Parathyroid adenoma (tissue), 2 donors: ENCODE measurements around the gene PKP1.

Experiments
- H2AFZ ChIP-seq: fragments of 300-600 bp; sonication (generic); one replicate; pipeline ENCODE4 v1.7.0; 2017; ENCODE audit warnings: antibody characterized with exemption, mild to moderate bottlenecking
- H3K27ac ChIP-seq: fragments of 300-600 bp; sonication (generic); one replicate; pipeline ENCODE4 v1.7.0; 2017
- H3K27me3 ChIP-seq: fragments of 300-600 bp; sonication (generic); one replicate; pipeline ENCODE4 v1.7.0; 2017; ENCODE audit warnings: low read length; ENCODE audit not compliant: control insufficient read depth, insufficient read depth
- H3K36me3 ChIP-seq: fragments of 300-600 bp; sonication (generic); one replicate; pipeline ENCODE4 v1.7.0; 2017; ENCODE audit warnings: low read length; ENCODE audit not compliant: control insufficient read depth, insufficient read depth
- H3K4me1 ChIP-seq: fragments of 300-600 bp; sonication (generic); one replicate; pipeline ENCODE4 v1.7.0; 2017; ENCODE audit warnings: control low read depth
- H3K4me2 ChIP-seq: fragments of 300-600 bp; sonication (generic); one replicate; pipeline ENCODE4 v1.7.0; 2017; ENCODE audit warnings: low read length
- H3K4me3 ChIP-seq: fragments of 300-600 bp; sonication (generic); one replicate; pipeline ENCODE4 v1.7.0; 2017; ENCODE audit warnings: low read depth, low read length
- H3K79me2 ChIP-seq: fragments of 300-600 bp; sonication (generic); one replicate; pipeline ENCODE4 v1.7.0; 2017; ENCODE audit warnings: control low read depth
- H3K9ac ChIP-seq: fragments of 300-600 bp; sonication (generic); one replicate; pipeline ENCODE4 v1.7.0; 2017; ENCODE audit warnings: mild to moderate bottlenecking
- H3K9me3 ChIP-seq: fragments of 300-600 bp; sonication (generic); one replicate; pipeline ENCODE4 v1.7.0; 2017; ENCODE audit warnings: low read length; ENCODE audit not compliant: control insufficient read depth
- CTCF ChIP-seq: fragments of 300-600 bp; sonication (generic); IDR thresholded peaks from one replicate; pipeline ENCODE4 v1.7.0; 2017; ENCODE audit warnings: antibody characterized with exemption, mild to moderate bottlenecking
- donor health status: primary hyperparathyroidism.

The PKP1 gene

GRCh38 chr1:201329801-201330200, 46.5 kb downstream of the PKP1 start:
- Histone ChIP-seq H3K36me3 (no peaks in the 10 kb centered on the region), H3K27ac (no peak overlapping the region), H3K79me2 (no peaks in the 10 kb centered on the region), H3K27me3 (no peaks in the 10 kb centered on the region), H3K4me3 (no peak overlapping the region), H2AFZ (no peak overlapping the region), H3K9me3 (no peaks in the 10 kb centered on the region), H3K9ac (no peak overlapping the region), H3K4me2 (no peak overlapping the region), H3K4me1 (no peaks in the 10 kb centered on the region)
- no peak for TF ChIP-seq CTCF

- no peak overlapping the region for H3K27ac ChIP-seq
- H3K4me3 ChIP-seq = no peak overlapping the region
- no peak overlapping the region for H3K4me2 ChIP-seq
- H3K79me2 ChIP-seq = no peaks in the 10 kb centered on the region
- no peak for TF ChIP-seq CTCF
- no peaks in the 10 kb centered on the region for H3K9me3 ChIP-seq
- no peak overlapping the region for H3K9ac ChIP-seq
- H2AFZ ChIP-seq = no peak overlapping the region
- H3K27me3 ChIP-seq = no peaks in the 10 kb centered on the region
- no peaks in the 10 kb centered on the region for H3K36me3 ChIP-seq
- H3K4me1 ChIP-seq = no peaks in the 10 kb centered on the region
These were observed 47.2 kb downstream of the PKP1 start for GRCh38 chr1:201330541-201330940.

GRCh38 chr1:201331166-201331565, 47.9 kb downstream of the PKP1 start:
- no peak overlapping the region for H2AFZ ChIP-seq
- TF ChIP-seq CTCF = no peak
- H3K27ac ChIP-seq = no peak overlapping the region
- no peak overlapping the region for H3K4me2 ChIP-seq
- H3K27me3 ChIP-seq = no peaks in the 10 kb centered on the region
- no peaks in the 10 kb centered on the region for H3K9me3 ChIP-seq
- no peaks in the 10 kb centered on the region for H3K79me2 ChIP-seq
- no peaks in the 10 kb centered on the region for H3K4me1 ChIP-seq
- H3K9ac ChIP-seq = no peak overlapping the region
- H3K4me3 ChIP-seq = no peak overlapping the region
- no peaks in the 10 kb centered on the region for H3K36me3 ChIP-seq

GRCh38 chr1:201332021-201332420, 48.7 kb downstream of the PKP1 start:
- Histone ChIP-seq H3K4me2 (no peak overlapping the region), H3K4me3 (no peak overlapping the region), H3K4me1 (no peaks in the 10 kb centered on the region), H3K36me3 (no peaks in the 10 kb centered on the region), H3K27me3 (no peaks in the 10 kb centered on the region), H3K9ac (no peak overlapping the region), H3K9me3 (no peaks in the 10 kb centered on the region), H3K79me2 (no peaks in the 10 kb centered on the region), H2AFZ (no peak overlapping the region), H3K27ac (no peak overlapping the region)
- TF ChIP-seq CTCF = no peak

- Histone ChIP-seq H3K27me3 (no peaks in the 10 kb centered on the region), H2AFZ (no peak overlapping the region), H3K4me1 (no peaks in the 10 kb centered on the region), H3K9me3 (no peaks in the 10 kb centered on the region), H3K36me3 (no peaks in the 10 kb centered on the region), H3K27ac (no peak overlapping the region), H3K9ac (no peak overlapping the region), H3K4me2 (no peak overlapping the region), H3K79me2 (no peaks in the 10 kb centered on the region), H3K4me3 (no peak overlapping the region)
- no peak for TF ChIP-seq CTCF
These were observed 49.5 kb downstream of the PKP1 start for GRCh38 chr1:201332616-201333335.
